Karpas-422 (cell line): ENCODE measurements around the gene LAMTOR3. TPM values are rescaled to one million over a fixed set of nuclear protein-coding genes. Genes with fewer than 3 reads are reported as not detected.

Source experiments
- DNase-seq: peaks from one replicate; pipeline ENCODE4 v3.0.0-alpha.2; 2015
- H2AFZ ChIP-seq: fragments of 200-600 bp; sonication (generic); 2 replicates; pipeline ENCODE4 v1.6.1; 2014; ENCODE audit warnings: antibody characterized with exemption, low read length, mixed read lengths
- H3K27ac ChIP-seq: fragments of 200-600 bp; sonication (generic); 2 replicates; pipeline ENCODE4 v1.5.1; 2014; ENCODE audit warnings: mild to moderate bottlenecking, low read length, moderate library complexity
- H3K27me3 ChIP-seq: fragments of 200-600 bp; sonication (generic); 2 replicates; pipeline ENCODE4 v1.6.1; 2014; ENCODE audit warnings: low read length, mixed read lengths
- H3K36me3 ChIP-seq: fragments of 200-600 bp; sonication (generic); 2 replicates; pipeline ENCODE4 v1.6.1; 2014; ENCODE audit warnings: low read length, mixed read lengths; ENCODE audit not compliant: insufficient read depth
- H3K4me1 ChIP-seq: fragments of 200-600 bp; sonication (generic); 2 replicates; pipeline ENCODE4 v1.6.1; 2014; ENCODE audit warnings: mild to moderate bottlenecking, low read length, mixed read lengths
- H3K4me2 ChIP-seq: fragments of 200-600 bp; sonication (generic); 2 replicates; pipeline ENCODE4 v1.6.1; 2014; ENCODE audit warnings: low read length, low read depth, mild to moderate bottlenecking; ENCODE audit not compliant: poor library complexity, severe bottlenecking
- H3K4me3 ChIP-seq: fragments of 200-600 bp; sonication (generic); 2 replicates; pipeline ENCODE4 v1.5.1; 2014; ENCODE audit warnings: mild to moderate bottlenecking, antibody characterized with exemption, low read length, mixed read lengths
- H3K79me2 ChIP-seq: fragments of 200-600 bp; sonication (generic); 2 replicates; pipeline ENCODE4 v1.6.1; 2014; ENCODE audit warnings: mild to moderate bottlenecking, low read length, mixed read lengths
- H3K9ac ChIP-seq: fragments of 200-600 bp; sonication (generic); 2 replicates; pipeline ENCODE4 v1.6.0; 2014; ENCODE audit warnings: low read length
- H3K9me2 ChIP-seq: fragments of 200-600 bp; sonication (generic), shearing (Covaris generic); replicated peaks from 2 replicates; pipeline ENCODE4 v1.6.0; 2014; ENCODE audit warnings: mild to moderate bottlenecking, low read length, moderate library complexity; ENCODE audit not compliant: insufficient read depth
- H3K9me3 ChIP-seq: fragments of 300-700, 200-600 bp; sonication (generic); 2 replicates; pipeline ENCODE4 v1.6.1; 2014; ENCODE audit warnings: low read length, mixed read lengths
- H4K20me1 ChIP-seq: fragments of 200-600 bp; sonication (generic); 2 replicates; pipeline ENCODE4 v1.6.1; 2014; ENCODE audit warnings: mild to moderate bottlenecking, antibody characterized with exemption, low read length, low read depth; ENCODE audit not compliant: insufficient read depth
- total RNA-seq: library from RNA; depleted of rRNA; stranded (reverse); fragments of >200 nt; shearing (Covaris generic); gene quantifications from 2 replicates; pipeline ENCODE4 v1.2.3, GENCODE V29; 2014; ENCODE audit warnings: low replicate concordance; rRNA removed

LAMTOR3 gene
- total RNA-seq = 18.9 and 59.9 TPM in 2 replicates

GRCh38 chr4:99894161-99894997 is at the start of gene LAMTOR3:
Gene LAMTOR3, minus strand, starts transcription at chr4:99894427. Its CDS starts 464 bp downstream, at chr4:99893963.
- peaks cover 46% of the 10 kb centered on the region for H3K79me2 ChIP-seq
- no peaks in the 10 kb centered on the region for H3K27me3 ChIP-seq
- H3K9ac ChIP-seq = peak within 1 kb of the TSS; percentile 85
- no peaks in the 10 kb centered on the region for H3K9me3 ChIP-seq
- peak within 1 kb of the TSS; percentile 82 for H3K27ac ChIP-seq
- H2AFZ ChIP-seq = no peak within 1 kb of the TSS
- DNase-seq = peak; percentile 98
- H3K4me3 ChIP-seq = peak within 1 kb of the TSS; percentile 93
- H3K4me1 ChIP-seq = peaks cover 53% of the 10 kb centered on the region
- peak within 1 kb of the TSS; percentile 87 for H3K4me2 ChIP-seq
- H3K9me2 ChIP-seq = no peaks in the 10 kb centered on the region
- H3K36me3 ChIP-seq = peaks cover 20% of the 10 kb centered on the region; the same call in 1 of the 2 replicates
- no peaks in the 10 kb centered on the region for H4K20me1 ChIP-seq

GRCh38 chr4:99938243-99938753 is 44.1 kb upstream of the LAMTOR3 start:
- Histone ChIP-seq H4K20me1 (no peaks in the 10 kb centered on the region; the same call in 1 of the 2 replicates), H3K36me3 (peaks cover 36% of the 10 kb centered on the region), H3K27ac (no peak overlapping the region), H3K9ac (no peak overlapping the region), H3K9me3 (no peaks in the 10 kb centered on the region), H3K9me2 (no peaks in the 10 kb centered on the region), H3K4me3 (no peak overlapping the region), H3K79me2 (peaks cover 95% of the 10 kb centered on the region), H2AFZ (no peak overlapping the region), H3K27me3 (no peaks in the 10 kb centered on the region), H3K4me1 (peaks cover 7% of the 10 kb centered on the region), H3K4me2 (no peak overlapping the region)
- DNase-seq = no peak

GRCh38 chr4:99934891-99935290 is 40.7 kb upstream of the LAMTOR3 start:
- Histone ChIP-seq H3K36me3 (peaks cover 30% of the 10 kb centered on the region), H3K79me2 (peaks cover 96% of the 10 kb centered on the region)

GRCh38 chr4:99927566-99927965 is 33.3 kb upstream of the LAMTOR3 start:
- Histone ChIP-seq H3K36me3 (peaks cover 67% of the 10 kb centered on the region), H3K27ac (no peak overlapping the region), H3K4me3 (no peak overlapping the region), H2AFZ (no peak overlapping the region), H3K4me2 (no peak overlapping the region), H3K27me3 (no peaks in the 10 kb centered on the region), H3K4me1 (no peaks in the 10 kb centered on the region), H3K79me2 (peaks cover 97% of the 10 kb centered on the region), H3K9me2 (no peaks in the 10 kb centered on the region), H3K9ac (no peak overlapping the region), H4K20me1 (no peaks in the 10 kb centered on the region), H3K9me3 (no peaks in the 10 kb centered on the region)
- no peak for DNase-seq

More at GRCh38 chr4:99934891-99935290, 40.7 kb upstream of the LAMTOR3 start:
- Histone ChIP-seq H3K4me3 (no peak overlapping the region), H3K9me2 (no peaks in the 10 kb centered on the region), H4K20me1 (no peaks in the 10 kb centered on the region), H3K9ac (no peak overlapping the region), H3K4me1 (no peaks in the 10 kb centered on the region), H3K27ac (no peak overlapping the region), H3K27me3 (no peaks in the 10 kb centered on the region), H3K9me3 (no peaks in the 10 kb centered on the region), H3K4me2 (no peak overlapping the region), H2AFZ (no peak overlapping the region)
- no peak for DNase-seq

GRCh38 chr4:99921174-99921573 is 26.9 kb upstream of the LAMTOR3 start:
- H3K79me2 ChIP-seq = peaks cover 74% of the 10 kb centered on the region
- H2AFZ ChIP-seq = no peak overlapping the region
- H3K36me3 ChIP-seq = peaks cover 74% of the 10 kb centered on the region
- H3K4me3 ChIP-seq = no peak overlapping the region
- H3K9me2 ChIP-seq = no peaks in the 10 kb centered on the region
- H3K4me1 ChIP-seq = no peaks in the 10 kb centered on the region
- no peaks in the 10 kb centered on the region for H3K27me3 ChIP-seq
- H3K27ac ChIP-seq = no peak overlapping the region
- no peak overlapping the region for H3K4me2 ChIP-seq
- no peaks in the 10 kb centered on the region for H4K20me1 ChIP-seq
- no peak for DNase-seq
- H3K9me3 ChIP-seq = no peaks in the 10 kb centered on the region
- no peak overlapping the region for H3K9ac ChIP-seq

- peaks cover 65% of the 10 kb centered on the region for H3K79me2 ChIP-seq
- no peak overlapping the region for H3K27ac ChIP-seq
- no peaks in the 10 kb centered on the region for H4K20me1 ChIP-seq
- H2AFZ ChIP-seq = no peak overlapping the region
- no peaks in the 10 kb centered on the region for H3K4me1 ChIP-seq
- H3K9me2 ChIP-seq = no peaks in the 10 kb centered on the region
- no peak overlapping the region for H3K9ac ChIP-seq
- H3K27me3 ChIP-seq = no peaks in the 10 kb centered on the region
- no peaks in the 10 kb centered on the region for H3K9me3 ChIP-seq
- DNase-seq = no peak
- H3K4me2 ChIP-seq = no peak overlapping the region
- peaks cover 66% of the 10 kb centered on the region for H3K36me3 ChIP-seq
- no peak overlapping the region for H3K4me3 ChIP-seq
These were observed 24.4 kb upstream of the LAMTOR3 start for GRCh38 chr4:99918656-99919055.

- Histone ChIP-seq H3K4me1 (no peaks in the 10 kb centered on the region), H3K36me3 (peaks cover 58% of the 10 kb centered on the region), H3K9ac (no peak overlapping the region), H3K9me3 (no peaks in the 10 kb centered on the region), H3K4me3 (no peak overlapping the region), H3K4me2 (no peak overlapping the region), H3K79me2 (peaks cover 60% of the 10 kb centered on the region), H3K27me3 (no peaks in the 10 kb centered on the region), H2AFZ (no peak overlapping the region), H3K27ac (no peak overlapping the region), H3K9me2 (no peaks in the 10 kb centered on the region), H4K20me1 (no peaks in the 10 kb centered on the region)
- DNase-seq = no peak
These were observed 23.3 kb upstream of the LAMTOR3 start for GRCh38 chr4:99917575-99917974.

- H3K27me3 ChIP-seq = no peaks in the 10 kb centered on the region
- H3K27ac ChIP-seq = no peak overlapping the region
- no peak overlapping the region for H3K4me3 ChIP-seq
- no peak for DNase-seq
- no peaks in the 10 kb centered on the region for H3K4me1 ChIP-seq
- H4K20me1 ChIP-seq = no peaks in the 10 kb centered on the region
- peaks cover 66% of the 10 kb centered on the region for H3K79me2 ChIP-seq
- no peak overlapping the region for H3K4me2 ChIP-seq
- H3K9ac ChIP-seq = no peak overlapping the region
- no peak overlapping the region for H2AFZ ChIP-seq
- no peaks in the 10 kb centered on the region for H3K9me2 ChIP-seq
- peaks cover 42% of the 10 kb centered on the region for H3K36me3 ChIP-seq
- no peaks in the 10 kb centered on the region for H3K9me3 ChIP-seq
These were observed 21.2 kb upstream of the LAMTOR3 start for GRCh38 chr4:99915449-99915848.
